H1 (cell line): ENCODE results near the gene ANLN. TPM values are rescaled to one million over a fixed set of nuclear protein-coding genes. Genes with fewer than 3 reads are reported as not detected.

Experiments
- CEBPB ChIP-seq: IDR thresholded peaks from 2 replicates; pipeline ENCODE4 v1.6.1; 2012; ENCODE audit warnings: low read depth, low read length
- KDM1A ChIP-seq: fragments of 200-600, 300-600 bp; sonication (generic); IDR thresholded peaks from 2 replicates; pipeline ENCODE4 v1.7.1; 2016; ENCODE audit warnings: mild to moderate bottlenecking, low read length, borderline replicate concordance
- RBBP5 ChIP-seq: IDR thresholded peaks from 2 replicates; pipeline ENCODE4 v1.7.1; 2012; ENCODE audit warnings: low read depth, mild to moderate bottlenecking, inconsistent platforms, low read length, moderate library complexity, borderline replicate concordance
- SIN3A ChIP-seq, 2 experiments: IDR thresholded peaks in 1 of 2; conservative IDR thresholded peaks in 1 of 2; 2 replicates each; pipeline ENCODE4 v1.6.1; 2011 to 2012; ENCODE audit warnings: low read length in 2 of 2, improper control_type of control experiment in 1 of 2, low read depth in 1 of 2, mild to moderate bottlenecking in 1 of 2
- SP4 ChIP-seq: IDR thresholded peaks from 2 replicates; pipeline ENCODE4 v1.6.1; 2012; ENCODE audit warnings: low read length, inconsistent platforms
- SUZ12 ChIP-seq: fragments of 200-600 bp; sonication (generic); IDR thresholded peaks from 2 replicates; pipeline ENCODE4 v1.6.1; 2012; ENCODE audit warnings: mild to moderate bottlenecking, inconsistent platforms, low read length, moderate library complexity, mixed read lengths
- polyA plus RNA-seq, 7 experiments: library from polyadenylated mRNA; depleted of rRNA in 3 of 7; stranded (reverse) in 5 of 7; unstranded in 2 of 7; fragments of >200 nt in 5 of 7; fragments of 200-250 nt in 2 of 7; gene quantifications; 1 replicate in 5 of 7; 2 replicates in 1 of 7; 4 replicates in 1 of 7; pipeline versions ENCODE4 v1.2.1 to v1.2.3, GENCODE V29; 2011 to 2013; ENCODE audit warnings: missing spikeins in 2 of 7, mixed read lengths in 2 of 7
- total RNA-seq: library from RNA; stranded (reverse); fragmentation: NEBNext Ultra II Directional; extraction: Animal tissue kit (Norgen Biotek cat#: 25700); gene quantifications from 2 replicates; pipeline ENCODE4 v1.2.1, GENCODE V29; 2021
- TF ChIP-seq, protein P1 (sequence below): fragments of 300-600 bp; sonication (generic); IDR thresholded peaks from 2 replicates; pipeline ENCODE4 v1.7.1; 2012; ENCODE audit warnings: low read length, moderate library complexity, mild to moderate bottlenecking, inconsistent platforms; ENCODE audit not compliant: insufficient replicate concordance
- TF ChIP-seq, protein P2 (sequence below): IDR thresholded peaks from 2 replicates; pipeline ENCODE4 v1.6.1; 2012; ENCODE audit warnings: inconsistent platforms
- TF ChIP-seq, protein P3 (sequence below): IDR thresholded peaks from 2 replicates; pipeline ENCODE4 v1.6.1; 2012; ENCODE audit warnings: inconsistent platforms

Gene ANLN
- total and polyA plus RNA-seq, 2 of the 8 experiments (the other 6 are each of a cell fraction or from before 2014, with no cell fraction given), result 18.5 to 90.1 TPM

DNA sequence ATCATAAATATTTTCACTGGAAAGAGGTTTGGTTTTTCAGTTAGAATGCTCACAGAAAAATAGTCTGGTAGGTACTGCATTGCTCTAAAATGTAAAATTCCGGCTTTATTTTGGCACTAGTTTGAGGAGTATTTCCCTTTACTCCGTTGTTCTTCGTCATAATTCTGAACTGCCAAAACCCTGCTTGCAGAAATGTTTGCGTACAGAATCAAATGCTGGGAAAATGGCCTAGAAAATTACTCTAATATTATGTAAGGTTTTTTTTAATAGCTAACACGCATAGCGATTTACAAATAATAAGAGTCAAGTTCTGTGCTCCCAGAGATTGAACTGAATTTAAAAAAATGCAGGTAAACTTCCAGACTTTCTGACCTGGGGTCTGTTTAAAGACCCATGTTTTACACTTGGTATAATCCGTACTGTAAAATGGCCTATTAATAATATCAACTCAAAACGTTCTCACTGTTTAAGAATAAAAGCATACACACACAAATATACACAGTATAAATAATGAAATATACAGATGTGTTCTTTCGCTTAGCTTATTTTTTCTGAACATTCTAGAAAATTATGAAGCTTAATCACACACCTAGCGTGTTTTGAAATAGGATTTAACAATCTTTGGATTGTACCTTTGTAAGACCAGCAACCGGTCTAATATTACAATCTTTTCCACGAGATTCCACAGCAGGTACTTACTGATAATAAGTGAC is 23.5 kb upstream of the ANLN start (continued):
- TF ChIP-seq, protein P1, sequence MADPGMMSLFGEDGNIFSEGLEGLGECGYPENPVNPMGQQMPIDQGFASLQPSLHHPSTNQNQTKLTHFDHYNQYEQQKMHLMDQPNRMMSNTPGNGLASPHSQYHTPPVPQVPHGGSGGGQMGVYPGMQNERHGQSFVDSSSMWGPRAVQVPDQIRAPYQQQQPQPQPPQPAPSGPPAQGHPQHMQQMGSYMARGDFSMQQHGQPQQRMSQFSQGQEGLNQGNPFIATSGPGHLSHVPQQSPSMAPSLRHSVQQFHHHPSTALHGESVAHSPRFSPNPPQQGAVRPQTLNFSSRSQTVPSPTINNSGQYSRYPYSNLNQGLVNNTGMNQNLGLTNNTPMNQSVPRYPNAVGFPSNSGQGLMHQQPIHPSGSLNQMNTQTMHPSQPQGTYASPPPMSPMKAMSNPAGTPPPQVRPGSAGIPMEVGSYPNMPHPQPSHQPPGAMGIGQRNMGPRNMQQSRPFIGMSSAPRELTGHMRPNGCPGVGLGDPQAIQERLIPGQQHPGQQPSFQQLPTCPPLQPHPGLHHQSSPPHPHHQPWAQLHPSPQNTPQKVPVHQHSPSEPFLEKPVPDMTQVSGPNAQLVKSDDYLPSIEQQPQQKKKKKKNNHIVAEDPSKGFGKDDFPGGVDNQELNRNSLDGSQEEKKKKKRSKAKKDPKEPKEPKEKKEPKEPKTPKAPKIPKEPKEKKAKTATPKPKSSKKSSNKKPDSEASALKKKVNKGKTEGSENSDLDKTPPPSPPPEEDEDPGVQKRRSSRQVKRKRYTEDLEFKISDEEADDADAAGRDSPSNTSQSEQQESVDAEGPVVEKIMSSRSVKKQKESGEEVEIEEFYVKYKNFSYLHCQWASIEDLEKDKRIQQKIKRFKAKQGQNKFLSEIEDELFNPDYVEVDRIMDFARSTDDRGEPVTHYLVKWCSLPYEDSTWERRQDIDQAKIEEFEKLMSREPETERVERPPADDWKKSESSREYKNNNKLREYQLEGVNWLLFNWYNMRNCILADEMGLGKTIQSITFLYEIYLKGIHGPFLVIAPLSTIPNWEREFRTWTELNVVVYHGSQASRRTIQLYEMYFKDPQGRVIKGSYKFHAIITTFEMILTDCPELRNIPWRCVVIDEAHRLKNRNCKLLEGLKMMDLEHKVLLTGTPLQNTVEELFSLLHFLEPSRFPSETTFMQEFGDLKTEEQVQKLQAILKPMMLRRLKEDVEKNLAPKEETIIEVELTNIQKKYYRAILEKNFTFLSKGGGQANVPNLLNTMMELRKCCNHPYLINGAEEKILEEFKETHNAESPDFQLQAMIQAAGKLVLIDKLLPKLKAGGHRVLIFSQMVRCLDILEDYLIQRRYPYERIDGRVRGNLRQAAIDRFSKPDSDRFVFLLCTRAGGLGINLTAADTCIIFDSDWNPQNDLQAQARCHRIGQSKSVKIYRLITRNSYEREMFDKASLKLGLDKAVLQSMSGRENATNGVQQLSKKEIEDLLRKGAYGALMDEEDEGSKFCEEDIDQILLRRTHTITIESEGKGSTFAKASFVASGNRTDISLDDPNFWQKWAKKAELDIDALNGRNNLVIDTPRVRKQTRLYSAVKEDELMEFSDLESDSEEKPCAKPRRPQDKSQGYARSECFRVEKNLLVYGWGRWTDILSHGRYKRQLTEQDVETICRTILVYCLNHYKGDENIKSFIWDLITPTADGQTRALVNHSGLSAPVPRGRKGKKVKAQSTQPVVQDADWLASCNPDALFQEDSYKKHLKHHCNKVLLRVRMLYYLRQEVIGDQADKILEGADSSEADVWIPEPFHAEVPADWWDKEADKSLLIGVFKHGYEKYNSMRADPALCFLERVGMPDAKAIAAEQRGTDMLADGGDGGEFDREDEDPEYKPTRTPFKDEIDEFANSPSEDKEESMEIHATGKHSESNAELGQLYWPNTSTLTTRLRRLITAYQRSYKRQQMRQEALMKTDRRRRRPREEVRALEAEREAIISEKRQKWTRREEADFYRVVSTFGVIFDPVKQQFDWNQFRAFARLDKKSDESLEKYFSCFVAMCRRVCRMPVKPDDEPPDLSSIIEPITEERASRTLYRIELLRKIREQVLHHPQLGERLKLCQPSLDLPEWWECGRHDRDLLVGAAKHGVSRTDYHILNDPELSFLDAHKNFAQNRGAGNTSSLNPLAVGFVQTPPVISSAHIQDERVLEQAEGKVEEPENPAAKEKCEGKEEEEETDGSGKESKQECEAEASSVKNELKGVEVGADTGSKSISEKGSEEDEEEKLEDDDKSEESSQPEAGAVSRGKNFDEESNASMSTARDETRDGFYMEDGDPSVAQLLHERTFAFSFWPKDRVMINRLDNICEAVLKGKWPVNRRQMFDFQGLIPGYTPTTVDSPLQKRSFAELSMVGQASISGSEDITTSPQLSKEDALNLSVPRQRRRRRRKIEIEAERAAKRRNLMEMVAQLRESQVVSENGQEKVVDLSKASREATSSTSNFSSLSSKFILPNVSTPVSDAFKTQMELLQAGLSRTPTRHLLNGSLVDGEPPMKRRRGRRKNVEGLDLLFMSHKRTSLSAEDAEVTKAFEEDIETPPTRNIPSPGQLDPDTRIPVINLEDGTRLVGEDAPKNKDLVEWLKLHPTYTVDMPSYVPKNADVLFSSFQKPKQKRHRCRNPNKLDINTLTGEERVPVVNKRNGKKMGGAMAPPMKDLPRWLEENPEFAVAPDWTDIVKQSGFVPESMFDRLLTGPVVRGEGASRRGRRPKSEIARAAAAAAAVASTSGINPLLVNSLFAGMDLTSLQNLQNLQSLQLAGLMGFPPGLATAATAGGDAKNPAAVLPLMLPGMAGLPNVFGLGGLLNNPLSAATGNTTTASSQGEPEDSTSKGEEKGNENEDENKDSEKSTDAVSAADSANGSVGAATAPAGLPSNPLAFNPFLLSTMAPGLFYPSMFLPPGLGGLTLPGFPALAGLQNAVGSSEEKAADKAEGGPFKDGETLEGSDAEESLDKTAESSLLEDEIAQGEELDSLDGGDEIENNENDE, result no peak
- TF ChIP-seq, protein P2, sequence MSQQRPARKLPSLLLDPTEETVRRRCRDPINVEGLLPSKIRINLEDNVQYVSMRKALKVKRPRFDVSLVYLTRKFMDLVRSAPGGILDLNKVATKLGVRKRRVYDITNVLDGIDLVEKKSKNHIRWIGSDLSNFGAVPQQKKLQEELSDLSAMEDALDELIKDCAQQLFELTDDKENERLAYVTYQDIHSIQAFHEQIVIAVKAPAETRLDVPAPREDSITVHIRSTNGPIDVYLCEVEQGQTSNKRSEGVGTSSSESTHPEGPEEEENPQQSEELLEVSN, result no peak
- TF ChIP-seq SP4 (no peak), SUZ12 (no peak), RBBP5 (no peak), KDM1A (no peak), SIN3A (conservative IDR thresholded peaks at IDR 0.05 in 1 of 2, IDR thresholded peaks at IDR 0.05 in 1 of 2; ENCODE audit: low read depth in 1 of 2, low read length in 2 of 2) (no peak), CEBPB (no peak)
- TF ChIP-seq, protein P3, sequence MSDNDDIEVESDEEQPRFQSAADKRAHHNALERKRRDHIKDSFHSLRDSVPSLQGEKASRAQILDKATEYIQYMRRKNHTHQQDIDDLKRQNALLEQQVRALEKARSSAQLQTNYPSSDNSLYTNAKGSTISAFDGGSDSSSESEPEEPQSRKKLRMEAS, result no peak
